Glutamatergic neuron (in vitro differentiated cells): ENCODE measurements around the gene KCNG2. TPM values are rescaled to one million over a fixed set of nuclear protein-coding genes. Genes with fewer than 3 reads are reported as not detected.

Experiments used
- DNase-seq: peaks from one replicate; pipeline ENCODE4 v3.0.0; 2022
- H3K27ac Mint-ChIP-seq: one replicate; pipeline ENCODE4 v1.8.0; 2020; ENCODE audit warnings: mild to moderate bottlenecking, mixed read lengths, inconsistent platforms; ENCODE audit not compliant: unreplicated experiment
- H3K27me3 Mint-ChIP-seq: one replicate; pipeline ENCODE4 v1.8.0; 2020; ENCODE audit warnings: mild to moderate bottlenecking, moderate library complexity, mixed read lengths, inconsistent platforms; ENCODE audit not compliant: unreplicated experiment
- H3K36me3 Mint-ChIP-seq: one replicate; pipeline ENCODE4 v1.8.0; 2020; ENCODE audit warnings: mild to moderate bottlenecking, mixed read lengths, inconsistent platforms; ENCODE audit not compliant: unreplicated experiment
- H3K4me1 Mint-ChIP-seq: one replicate; pipeline ENCODE4 v1.8.0; 2020; ENCODE audit warnings: mild to moderate bottlenecking, low read depth, mixed read lengths, inconsistent platforms; ENCODE audit not compliant: unreplicated experiment
- H3K4me3 Mint-ChIP-seq: one replicate; pipeline ENCODE4 v1.8.0; 2020; ENCODE audit warnings: mild to moderate bottlenecking, mixed read lengths, inconsistent platforms; ENCODE audit not compliant: unreplicated experiment
- H3K9me3 Mint-ChIP-seq: one replicate; pipeline ENCODE4 v1.8.0; 2020; ENCODE audit warnings: mild to moderate bottlenecking, moderate library complexity, mixed read lengths, inconsistent platforms; ENCODE audit not compliant: unreplicated experiment
- total RNA-seq: library from RNA; stranded (reverse); fragmentation: NEBNext Ultra II Directional; extraction: Animal tissue kit (Norgen Biotek cat#: 25700); gene quantifications from one replicate; pipeline ENCODE4 v1.2.1, GENCODE V29; 2021; ENCODE audit not compliant: unreplicated experiment
- TF ChIP-seq, protein P1 (sequence below): fragments of 200-600 bp; sonication (generic); IDR thresholded peaks from one replicate; pipeline ENCODE4 v1.5.0; 2021; ENCODE audit not compliant: partially characterized antibody, unreplicated experiment

The KCNG2 gene
- total RNA-seq, 1 donor from 2014 or later: 1.6 TPM

DNA sequence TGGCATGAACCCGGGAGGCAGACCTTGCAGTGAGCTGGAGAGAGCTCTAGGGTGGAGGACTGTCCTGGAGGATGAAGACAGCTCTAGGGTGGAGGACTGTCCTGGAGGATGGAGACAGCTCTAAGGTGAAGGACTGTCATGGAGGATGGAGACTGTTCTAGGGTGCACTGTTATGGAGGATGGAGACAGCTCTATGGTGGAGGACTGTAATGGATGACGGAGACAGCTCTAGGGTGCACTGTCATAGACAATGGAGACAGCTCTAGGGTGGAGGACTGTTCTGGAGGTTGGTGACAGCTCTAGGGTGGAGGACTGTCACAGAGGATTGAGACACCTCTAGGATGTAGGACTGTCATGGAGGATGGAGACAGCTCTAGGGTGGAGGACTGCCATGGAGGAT, 21.1 kb upstream of the KCNG2 start:
- TF ChIP-seq, protein P1, sequence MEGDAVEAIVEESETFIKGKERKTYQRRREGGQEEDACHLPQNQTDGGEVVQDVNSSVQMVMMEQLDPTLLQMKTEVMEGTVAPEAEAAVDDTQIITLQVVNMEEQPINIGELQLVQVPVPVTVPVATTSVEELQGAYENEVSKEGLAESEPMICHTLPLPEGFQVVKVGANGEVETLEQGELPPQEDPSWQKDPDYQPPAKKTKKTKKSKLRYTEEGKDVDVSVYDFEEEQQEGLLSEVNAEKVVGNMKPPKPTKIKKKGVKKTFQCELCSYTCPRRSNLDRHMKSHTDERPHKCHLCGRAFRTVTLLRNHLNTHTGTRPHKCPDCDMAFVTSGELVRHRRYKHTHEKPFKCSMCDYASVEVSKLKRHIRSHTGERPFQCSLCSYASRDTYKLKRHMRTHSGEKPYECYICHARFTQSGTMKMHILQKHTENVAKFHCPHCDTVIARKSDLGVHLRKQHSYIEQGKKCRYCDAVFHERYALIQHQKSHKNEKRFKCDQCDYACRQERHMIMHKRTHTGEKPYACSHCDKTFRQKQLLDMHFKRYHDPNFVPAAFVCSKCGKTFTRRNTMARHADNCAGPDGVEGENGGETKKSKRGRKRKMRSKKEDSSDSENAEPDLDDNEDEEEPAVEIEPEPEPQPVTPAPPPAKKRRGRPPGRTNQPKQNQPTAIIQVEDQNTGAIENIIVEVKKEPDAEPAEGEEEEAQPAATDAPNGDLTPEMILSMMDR: no peak
- H3K27ac Mint-ChIP-seq: no peak overlapping the region
- no peaks in the 10 kb centered on the region for H3K4me1 Mint-ChIP-seq
- H3K4me3 Mint-ChIP-seq: no peak overlapping the region
- DNase-seq: no peak
- H3K9me3 Mint-ChIP-seq: peaks cover 22% of the 10 kb centered on the region
- H3K36me3 Mint-ChIP-seq: peaks cover 7% of the 10 kb centered on the region
- H3K27me3 Mint-ChIP-seq: peaks cover 12% of the 10 kb centered on the region

DNA sequence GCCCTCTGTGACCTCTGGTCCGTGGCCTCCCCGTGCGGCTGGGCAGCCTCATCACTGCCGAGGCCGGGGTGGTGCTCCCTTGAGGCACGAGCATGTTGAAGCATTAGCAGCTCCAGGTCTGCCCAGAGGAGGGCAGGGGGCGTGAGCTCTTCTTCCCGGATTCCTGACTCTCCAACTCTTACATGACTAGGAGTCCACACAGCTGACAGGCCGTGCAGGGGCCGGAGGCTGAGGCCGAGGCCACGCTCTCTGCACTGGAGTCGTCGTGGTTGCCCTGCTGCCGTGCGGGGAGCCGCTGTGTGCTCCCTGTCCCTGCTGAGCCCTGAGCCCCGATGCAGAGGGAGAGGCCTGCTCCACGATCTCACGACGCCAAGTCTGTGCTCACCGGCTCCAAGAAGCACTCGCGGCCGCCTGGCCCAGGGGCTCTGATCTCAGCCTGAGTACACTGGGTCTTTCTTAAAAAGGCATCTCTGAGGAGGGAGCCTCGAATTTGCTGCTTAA, 19.4 kb upstream of the KCNG2 start:
- Mint-ChIP-seq H3K9me3 (peaks cover 13% of the 10 kb centered on the region), H3K27me3 (peaks cover 8% of the 10 kb centered on the region), H3K4me3 (no peak overlapping the region), H3K36me3 (peaks cover 3% of the 10 kb centered on the region), H3K4me1 (no peaks in the 10 kb centered on the region), H3K27ac (no peak overlapping the region)
- TF ChIP-seq, protein P1: no peak
- DNase-seq: no peak

DNA sequence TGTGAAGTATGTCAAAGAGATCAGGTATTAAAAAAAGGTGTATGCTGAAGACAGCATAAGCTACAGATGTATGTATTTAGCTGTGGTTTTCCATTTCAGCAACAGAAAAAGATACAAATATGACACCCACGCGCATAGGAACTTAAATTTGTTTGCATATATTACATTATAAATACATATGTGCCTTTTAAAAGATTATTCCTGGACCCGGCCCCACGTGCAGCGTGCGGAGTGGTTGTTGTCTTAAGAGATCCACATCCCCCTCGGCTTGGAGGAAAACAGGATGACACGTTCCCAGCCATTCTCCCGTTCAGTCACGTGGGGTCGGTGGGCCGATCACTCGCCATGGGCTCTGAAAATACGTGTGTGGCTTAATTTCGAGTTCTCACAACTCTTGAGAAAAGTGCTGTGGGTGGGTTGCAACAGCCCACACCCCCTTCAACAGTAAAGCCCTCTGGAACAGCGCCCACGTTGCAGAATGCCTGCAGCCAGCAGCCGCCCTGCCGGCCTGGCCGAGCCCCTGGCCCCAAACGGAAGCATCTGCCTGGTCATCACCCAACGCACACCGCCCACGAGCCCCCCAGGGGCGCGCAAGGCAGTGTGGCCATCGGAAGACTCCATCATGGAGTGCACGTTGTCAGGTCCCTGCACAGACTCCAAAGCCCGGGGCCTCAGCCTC, 18.6 kb upstream of the KCNG2 start:
- Mint-ChIP-seq H3K27ac (no peak overlapping the region), H3K4me1 (no peaks in the 10 kb centered on the region), H3K4me3 (no peak overlapping the region), H3K27me3 (peaks cover 12% of the 10 kb centered on the region), H3K36me3 (no peaks in the 10 kb centered on the region), H3K9me3 (peaks cover 8% of the 10 kb centered on the region)
- TF ChIP-seq, protein P1: no peak
- DNase-seq: no peak

DNA sequence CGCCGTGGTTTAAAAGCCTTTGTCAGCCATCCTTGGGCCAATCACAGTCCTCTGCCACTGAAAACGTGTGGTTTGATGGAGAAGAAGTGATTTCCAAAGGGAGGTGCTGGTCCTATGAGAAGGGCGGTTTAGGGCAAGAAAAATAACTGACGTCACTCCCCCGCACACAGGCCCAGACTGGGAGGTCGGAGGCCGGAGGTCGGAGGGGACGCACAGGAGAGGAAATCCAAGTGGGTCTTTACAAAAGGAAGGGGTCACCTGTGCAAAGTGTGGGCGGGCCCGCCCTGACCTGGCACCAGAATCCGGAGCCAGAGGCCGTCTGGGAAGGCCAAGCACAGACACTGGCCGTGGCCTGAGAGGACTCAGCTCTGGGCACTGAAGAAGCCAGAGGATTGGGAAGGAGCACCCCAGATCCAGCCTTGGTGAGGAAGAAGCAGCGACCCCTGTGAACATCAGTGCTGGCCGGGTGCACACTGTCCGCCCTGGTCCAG, 18.0 kb upstream of the KCNG2 start:
- Mint-ChIP-seq H3K27me3 (peaks cover 15% of the 10 kb centered on the region), H3K4me1 (no peaks in the 10 kb centered on the region), H3K4me3 (no peak overlapping the region), H3K27ac (no peak overlapping the region), H3K36me3 (no peaks in the 10 kb centered on the region), H3K9me3 (peaks cover 8% of the 10 kb centered on the region)
- no peak for DNase-seq
- TF ChIP-seq, protein P1: no peak

DNA sequence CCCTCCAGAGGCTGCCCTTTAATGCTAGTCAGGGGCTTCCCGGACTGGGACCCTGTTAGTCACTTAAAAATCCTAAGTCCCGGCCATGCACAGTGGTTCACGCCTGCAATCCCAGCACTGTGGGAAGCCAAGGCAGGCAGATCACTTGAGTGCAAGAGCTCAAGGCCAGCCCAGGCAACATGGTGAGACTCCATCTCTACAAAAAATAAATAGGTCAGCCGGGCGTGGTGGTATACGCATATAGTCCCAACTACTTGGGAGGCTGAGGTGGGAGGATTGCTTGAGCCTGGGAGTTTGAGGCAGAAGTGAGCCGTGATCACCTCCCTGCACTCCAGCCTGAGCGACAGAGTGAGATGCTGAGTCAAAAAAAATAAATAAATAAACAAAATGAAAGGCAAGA, 17.2 kb upstream of the KCNG2 start:
- peaks cover 15% of the 10 kb centered on the region for H3K27me3 Mint-ChIP-seq
- TF ChIP-seq, protein P1: no peak
- DNase-seq: no peak
- no peaks in the 10 kb centered on the region for H3K4me1 Mint-ChIP-seq
- peaks cover 7% of the 10 kb centered on the region for H3K9me3 Mint-ChIP-seq
- H3K36me3 Mint-ChIP-seq: no peaks in the 10 kb centered on the region
- no peak overlapping the region for H3K4me3 Mint-ChIP-seq
- H3K27ac Mint-ChIP-seq: no peak overlapping the region
